NK-92 (cell line): ENCODE results near the gene KCNQ2.

Experiments
- DNase-seq: peaks from one replicate; lab custom pipeline; 2025; ENCODE audit not compliant: unreplicated experiment; lab: John Stamatoyannopoulos, UW

The KCNQ2 gene

DNA sequence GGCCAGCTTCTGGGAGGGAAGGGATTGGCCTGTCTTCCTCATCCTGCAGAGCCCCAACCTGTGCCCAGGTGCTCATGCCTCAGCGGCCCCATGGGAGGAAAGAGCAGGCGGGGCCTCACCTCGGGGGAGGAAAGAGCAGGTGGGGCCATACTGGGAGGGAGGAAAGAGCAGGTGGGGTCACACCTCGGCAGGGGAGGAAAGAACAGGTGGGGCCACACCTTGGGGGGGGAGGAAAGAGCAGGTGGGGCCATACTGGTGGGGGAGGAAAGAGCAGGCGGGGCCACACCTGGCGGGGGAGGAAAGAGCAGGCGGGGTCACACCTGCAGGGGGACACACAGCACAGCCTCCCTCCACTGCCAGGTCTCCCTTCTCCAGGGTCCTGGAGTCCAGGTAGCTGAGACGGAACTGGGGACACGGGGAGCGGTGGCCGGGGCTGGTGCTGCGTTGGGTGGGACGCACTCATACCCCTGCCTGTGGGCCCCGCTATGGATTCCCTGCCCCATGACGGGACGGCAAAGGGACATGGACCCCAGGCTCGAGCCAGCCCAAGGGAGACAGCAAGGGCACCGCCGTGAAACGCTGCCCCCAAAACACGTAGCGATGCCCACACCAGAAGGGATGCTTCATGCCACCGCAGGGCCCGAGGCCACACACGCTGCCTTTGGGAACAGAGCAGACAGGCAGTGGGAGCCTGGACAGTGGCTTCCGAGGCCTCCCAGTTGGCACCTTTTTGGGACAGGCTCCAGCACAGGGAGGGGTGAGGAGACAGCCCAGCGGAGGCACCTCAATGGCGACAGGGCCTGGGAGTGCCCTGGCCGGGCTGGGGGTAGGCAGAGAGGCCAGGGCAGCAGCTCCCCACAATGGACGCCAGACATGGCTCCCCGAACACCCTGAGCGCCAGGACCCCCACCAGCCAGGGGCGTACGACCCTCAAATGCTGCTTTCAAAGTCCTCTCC, 68.0 kb downstream of the KCNQ2 start:
- DNase-seq, result no peak

DNA sequence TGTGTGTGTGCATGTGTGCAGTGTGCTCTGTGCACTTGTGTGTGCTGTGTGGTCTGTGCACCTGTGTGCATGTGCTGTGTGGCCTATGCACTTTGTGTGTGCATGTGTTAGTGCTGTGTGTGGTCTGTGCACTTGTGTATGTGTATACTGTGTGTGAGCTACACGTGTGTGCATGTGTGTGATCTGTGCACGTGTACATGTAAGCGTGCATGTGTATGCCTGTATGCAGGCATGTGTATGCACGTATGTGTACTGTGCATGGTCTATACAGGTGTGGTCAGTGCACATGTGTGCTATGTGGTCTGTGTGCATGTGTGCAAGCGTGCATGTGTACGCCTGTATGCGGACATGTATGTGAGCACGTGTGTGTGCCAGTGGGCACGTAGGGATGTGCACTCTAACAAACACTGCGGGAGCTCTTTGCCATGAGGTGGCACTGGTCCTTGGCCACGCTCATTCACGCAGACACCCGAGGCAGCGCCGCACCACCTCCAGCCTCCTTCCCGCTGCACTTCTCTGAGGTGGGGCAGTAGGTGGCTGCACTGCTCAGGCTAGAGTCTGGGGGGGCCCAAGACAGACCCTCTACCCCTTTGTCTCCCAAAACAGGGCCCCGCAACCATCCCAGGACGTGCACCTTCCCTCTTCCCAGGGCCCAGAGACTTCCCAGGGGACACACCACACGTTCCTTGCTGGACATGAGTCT, 68.9 kb downstream of the KCNQ2 start:
- no peak for DNase-seq

DNA sequence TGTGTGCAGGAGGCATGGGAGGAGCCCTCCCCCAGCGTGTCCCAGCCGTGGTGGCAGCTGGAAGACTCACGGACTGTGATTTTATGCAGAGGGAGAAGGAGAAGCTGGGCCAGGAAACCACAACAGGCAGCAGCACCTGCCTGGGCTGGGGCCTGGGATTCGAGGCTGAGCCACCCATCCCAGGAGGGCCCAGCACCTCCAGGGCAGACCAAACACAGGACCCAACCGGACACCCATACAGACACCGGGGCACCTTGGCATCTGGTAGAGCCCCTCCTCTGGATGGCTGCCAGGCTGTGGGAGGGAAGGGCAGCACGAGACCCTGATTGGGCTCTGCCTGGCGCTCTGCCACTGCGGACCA, 69.6 kb downstream of the KCNQ2 start:
- no peak for DNase-seq

DNA sequence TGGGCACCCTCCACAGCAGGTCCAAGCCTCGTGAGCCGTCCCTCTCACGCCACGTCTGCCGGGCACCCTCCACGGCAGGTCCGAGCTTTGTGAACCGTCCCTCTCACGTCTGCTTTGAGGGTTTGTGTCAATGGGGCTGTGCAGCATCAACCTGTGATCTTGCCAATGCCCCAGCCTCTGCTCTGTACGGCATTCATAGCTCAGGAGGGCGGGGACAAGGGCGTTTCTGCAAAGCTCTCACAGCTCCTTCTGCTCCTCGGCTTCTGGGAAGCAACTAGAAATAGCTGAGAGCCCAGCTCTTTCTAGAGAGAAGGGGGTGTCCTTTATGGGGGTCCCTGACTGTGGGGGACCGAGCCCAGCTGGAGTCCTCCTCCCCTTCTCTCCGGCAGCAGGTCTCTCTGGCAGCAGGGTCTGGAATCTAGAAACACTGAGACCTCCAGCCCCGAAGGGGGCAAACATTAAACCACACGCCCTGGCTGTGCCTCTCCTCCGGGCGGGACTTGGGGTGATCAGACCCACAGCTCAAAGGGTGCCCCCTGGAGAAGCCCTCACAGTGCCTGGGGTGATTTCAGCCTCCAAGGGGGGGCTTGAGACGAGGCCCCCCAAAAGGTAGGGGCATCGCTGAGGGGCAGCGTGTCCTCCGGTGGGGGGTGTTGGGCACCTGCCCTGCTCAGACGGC, 70.1 kb downstream of the KCNQ2 start:
- DNase-seq, result no peak

DNA sequence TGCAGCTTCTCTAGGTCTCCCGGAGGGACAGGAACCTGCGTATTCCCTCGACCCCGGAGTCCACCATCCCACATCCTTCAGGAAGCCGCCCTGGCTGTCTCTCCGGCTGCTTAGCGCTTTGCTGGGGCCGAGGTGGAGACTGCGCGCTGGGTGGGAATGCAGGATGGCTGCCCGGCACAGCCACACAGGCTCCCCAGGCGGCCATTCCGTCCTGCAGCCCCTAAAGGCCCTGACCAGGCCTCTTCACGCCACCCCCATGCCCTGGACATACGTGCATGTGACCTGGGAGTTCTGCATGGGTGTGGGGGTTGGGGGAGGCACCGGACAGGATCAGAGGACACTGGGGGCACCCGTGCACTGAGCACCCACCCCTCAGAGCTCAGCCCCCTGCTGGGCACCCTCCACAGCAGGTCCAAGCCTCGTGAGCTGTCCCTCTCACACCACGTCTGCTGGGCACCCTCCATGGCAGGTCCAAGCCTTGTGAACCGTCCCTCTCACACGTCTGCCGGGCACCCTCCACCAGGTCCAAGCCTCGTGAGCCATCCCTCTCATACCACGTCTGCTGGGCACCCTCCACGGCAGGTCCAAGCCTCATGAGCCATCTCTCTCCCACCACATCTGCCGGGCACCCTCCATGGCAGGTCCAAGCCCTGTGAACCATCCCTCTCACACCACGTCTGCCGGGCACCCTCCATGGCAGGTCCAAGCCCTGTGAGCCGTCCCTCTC, 70.9 kb downstream of the KCNQ2 start:
- no peak for DNase-seq

DNA sequence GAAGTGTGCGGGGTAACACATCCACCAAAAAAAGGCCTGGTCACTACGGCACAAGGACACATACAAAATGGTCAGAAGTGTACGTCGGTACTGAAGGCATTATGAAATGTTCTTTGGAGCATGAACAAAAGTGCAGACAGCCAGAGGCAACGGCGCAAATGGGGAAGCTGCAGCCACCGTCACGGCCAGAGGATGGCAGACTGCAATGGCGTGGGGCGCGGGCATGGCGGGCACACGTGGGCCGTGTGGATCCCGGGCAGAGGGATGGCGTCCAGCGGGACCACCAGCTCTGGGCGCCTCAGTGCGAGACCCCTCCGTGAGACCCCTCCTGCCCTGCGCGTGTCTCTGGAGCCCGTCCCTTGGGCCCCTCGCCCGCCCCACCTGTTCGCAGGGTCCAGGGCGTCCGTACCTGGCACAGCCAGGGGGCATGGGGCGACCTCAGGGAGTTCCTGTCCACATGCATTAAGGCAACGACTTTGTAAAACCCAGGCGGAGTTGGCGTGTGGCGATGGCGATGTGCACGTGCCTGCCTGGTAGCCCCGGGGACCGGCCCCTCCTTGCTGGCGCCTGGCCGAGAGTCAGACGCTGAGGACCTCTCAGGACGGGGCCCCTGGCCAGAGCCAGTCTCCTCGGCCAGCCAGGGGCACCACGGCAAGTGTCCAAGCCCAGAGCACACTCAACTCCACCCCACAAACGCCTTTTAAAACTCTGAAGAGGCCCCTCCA, 71.8 kb downstream of the KCNQ2 start:
- no peak for DNase-seq

DNA sequence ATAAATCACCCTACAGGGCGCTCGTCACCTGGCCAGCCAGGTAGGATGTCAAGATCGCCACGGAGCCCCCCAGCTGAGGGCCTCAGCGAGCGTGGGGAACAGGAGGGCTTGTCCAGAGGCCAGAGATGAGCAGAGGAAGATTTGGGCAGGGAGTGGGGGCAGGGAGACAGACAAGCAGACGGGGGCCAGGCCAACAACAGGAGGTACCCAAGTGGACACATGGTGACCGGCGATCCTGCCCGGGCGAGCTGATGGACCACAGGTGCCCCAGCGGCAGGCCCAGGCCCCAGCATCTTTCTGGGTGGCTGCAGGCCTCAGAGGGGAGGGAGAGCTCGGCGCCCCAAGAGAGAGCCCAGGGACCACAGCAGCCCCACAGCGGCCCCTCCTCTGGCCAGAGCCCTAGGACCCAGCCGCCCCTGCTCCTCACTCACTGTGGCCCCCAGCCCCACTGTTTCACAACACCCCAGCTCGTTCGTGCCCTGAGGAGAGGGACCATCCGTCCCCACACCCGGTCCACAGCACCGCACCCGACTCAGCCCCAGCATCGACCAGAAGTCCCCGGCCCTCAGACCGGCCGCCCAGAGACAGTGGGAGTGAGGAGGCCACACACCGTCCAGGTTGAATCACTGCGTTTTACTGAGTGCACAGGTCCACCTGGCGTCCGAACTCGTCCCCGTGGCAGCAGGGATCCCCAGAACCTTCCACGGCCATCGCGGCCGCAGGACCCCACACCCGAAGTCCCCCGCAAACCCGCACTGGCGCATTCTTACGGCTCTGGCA, 72.7 kb downstream of the KCNQ2 start:
- no peak for DNase-seq

DNA sequence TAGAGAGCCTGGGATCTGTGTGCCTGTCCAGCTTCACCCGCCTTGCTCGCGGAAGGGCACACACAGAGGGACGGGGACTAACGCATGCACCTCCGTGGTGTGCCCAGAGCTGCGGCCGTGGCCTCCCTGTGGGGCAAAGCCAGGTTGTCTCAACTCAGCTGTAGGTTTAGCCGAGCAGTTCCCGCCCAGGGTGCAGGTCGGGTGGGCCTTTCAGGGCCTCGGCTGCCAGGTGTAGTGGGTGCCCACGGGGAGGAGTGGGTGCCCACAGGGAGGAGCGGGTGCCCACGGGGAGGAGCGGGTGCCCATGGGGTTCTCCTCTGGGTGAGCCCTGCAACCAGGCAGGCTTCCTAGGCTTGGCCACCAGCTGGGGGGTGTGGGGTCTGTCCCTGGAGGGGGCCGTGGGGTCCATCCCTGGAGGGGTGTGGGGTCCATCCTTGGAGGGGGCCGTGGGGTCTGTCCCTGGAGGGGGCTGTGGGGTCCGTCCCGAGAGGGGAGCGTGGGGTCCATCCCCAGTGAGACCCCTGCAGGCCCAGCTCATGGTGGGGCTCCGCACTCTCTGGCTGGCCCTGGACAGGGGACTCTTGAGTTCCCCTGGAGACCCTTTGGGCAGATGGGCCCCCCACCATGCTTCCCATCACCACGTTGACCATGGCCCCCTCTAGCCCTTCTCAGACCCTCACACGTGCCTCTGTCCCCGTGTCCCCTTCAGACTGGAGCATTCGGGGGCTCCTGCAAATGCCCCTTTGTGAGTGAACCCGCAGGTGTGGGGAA, 73.5 kb downstream of the KCNQ2 start:
- DNase-seq, result no peak

DNA sequence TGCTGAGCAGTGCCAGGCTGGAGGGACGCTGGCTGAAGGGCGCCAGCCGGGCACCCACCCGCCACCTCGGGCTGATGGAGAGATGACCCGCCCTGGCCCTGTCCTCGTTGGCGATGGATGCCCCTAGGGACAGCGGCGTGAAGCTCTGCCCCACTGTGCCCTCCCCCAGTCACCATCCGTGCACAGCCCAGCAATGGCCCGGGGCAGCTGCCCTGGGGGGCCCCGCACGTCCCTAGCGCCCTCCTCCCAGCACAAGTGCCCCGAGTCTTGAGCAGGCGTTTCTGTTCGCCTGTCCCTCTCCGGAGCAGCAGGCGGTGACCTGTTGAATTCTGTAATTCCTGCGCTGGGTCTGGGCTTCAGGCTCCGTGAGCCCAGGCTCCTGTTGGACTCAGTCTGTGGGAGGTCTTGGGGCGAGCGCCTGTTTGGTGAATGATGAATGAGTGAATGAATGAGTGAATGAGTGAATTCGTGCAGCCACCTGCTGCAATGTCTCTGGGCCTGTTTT, 74.5 kb downstream of the KCNQ2 start:
- DNase-seq, result no peak

DNA sequence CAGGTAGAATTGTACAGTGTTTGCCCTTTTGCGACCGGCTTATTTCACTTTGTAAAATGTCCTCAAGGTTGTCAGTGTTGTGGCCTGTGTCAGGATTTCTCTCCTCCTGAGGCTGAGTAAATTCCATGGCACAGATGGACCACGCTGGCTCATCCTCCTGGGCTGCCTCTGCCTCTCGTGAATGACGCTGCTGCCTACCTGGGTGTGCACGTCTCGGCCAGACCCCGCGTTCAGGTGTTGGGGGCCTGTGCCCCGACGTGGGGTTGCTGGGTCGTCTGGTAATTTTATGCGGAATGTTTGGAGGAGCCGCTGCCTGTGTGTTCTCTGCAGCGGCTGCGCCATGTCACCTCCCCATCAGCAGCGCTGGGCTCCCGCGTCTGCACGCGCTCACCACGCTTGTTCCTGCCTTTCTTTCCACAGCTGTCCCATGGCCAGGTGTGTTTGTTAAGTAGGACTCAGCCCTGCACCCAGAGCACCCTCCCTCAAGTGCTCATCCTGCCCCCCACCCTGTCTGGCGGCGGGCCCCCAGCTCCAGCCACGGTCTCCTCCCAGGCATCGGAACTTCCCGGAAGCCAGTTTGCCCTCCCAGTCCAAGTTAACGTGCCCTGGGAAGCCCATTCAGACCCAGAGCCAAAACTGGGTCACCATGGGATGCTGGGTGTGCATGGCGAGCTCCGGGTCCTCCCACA, 75.2 kb downstream of the KCNQ2 start:
- DNase-seq, result no peak

DNA sequence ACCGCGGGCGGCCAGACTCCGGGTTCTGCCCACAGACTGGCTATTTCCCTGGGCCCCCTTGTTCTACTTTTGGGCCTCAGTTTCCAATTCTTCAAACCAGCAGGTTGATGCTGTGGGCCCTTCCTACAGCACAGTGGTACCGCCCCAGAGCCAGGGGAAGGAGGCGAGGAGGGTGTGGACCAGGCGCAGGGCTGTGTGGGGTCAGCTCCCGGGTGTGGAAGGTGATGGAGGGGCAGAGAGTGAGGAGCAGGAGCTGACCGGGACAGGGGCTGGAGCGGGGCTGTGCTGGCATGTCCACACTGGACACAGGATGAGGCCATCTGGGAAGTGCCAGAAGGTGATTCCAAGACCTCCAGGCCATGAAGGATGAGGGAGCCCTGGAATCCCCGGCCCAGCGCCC, 76.2 kb downstream of the KCNQ2 start:
- no peak for DNase-seq

DNA sequence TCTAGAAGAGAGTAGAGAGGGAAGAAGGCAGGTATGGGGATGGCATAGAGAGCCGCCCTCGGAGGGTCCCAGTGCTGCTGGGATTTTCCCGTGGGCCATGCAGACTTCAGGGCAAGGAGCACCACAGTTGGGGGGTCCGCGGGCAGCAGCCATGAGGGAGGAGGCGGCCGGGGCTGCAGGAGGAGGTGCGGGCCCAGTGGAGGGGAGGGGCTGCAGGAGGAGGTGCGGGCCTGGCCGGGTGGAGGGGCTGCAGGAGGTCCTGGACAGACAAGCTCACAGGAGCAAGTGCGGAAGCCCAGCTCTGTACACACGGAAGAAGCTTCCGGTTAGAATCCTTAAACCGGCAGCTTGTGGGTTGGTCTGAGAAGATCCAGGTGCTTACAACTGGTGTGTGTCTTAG, 76.7 kb downstream of the KCNQ2 start:
- DNase-seq, result no peak

DNA sequence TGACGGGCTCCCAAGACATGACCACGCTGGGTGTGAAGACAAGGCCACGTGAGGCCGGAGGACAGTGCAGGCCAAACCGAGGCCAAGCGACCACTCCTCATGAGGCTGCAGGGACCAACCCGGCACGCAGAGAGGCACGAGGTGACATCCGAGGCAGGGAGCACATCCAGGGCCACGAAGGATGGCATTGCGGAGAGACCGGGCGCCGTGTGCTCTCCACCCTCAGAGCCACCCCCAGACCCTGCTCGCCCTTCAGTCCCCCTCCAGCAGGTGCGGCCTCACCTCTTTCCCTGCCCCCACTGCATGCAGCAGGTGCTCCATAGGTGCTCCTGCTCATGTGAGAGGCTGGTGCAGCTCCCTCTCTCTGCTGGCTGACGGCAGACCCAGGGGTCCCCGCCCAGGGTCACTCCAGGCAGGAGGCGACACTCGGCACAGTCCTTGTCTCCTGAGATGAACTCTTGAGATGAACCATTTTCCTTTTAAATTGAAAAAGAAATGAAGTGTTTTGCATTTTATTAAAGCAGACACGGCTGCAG, 77.5 kb downstream of the KCNQ2 start:
- no peak for DNase-seq

DNA sequence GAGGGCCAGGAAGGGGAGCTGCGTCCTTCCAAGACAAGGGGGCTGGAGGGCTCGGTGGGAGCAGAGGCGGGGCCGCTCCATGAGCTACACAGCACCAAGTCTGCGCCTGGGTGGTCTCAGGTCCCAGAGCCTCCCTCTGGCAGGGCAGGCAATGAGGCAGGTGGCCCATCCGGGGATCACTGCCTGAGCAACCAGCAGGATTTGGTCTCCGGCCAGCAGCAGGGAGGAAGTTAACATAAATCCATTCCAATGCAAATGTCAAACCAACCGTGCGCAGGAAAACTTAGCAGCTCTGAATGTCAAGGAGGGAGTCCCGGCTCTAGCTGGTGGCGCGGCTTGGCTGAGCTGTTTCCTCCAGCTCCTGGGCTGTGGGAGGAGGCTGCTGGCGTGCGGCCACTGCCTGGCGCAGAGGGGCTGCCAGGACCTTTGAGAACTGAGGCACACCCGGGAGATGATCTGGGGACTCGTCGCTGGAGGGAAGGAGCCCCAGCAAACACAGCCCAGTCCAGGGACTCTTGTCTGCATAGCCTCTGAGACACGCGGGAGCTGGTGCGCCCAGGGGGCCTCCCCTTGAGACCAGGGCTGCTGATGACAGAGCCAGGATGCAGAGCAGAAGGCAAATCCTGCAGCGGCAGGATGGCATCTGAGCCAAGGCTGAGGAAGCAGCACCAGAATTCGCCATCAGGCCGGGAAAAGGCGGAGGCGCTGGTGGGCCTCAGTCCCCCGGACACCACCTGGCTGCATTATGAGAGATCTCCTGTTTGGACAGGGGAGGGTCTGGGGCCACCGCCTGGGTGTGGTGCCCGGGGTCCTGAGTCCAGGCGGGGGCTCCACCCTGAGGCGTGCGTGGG, 78.2 kb downstream of the KCNQ2 start:
- no peak for DNase-seq

DNA sequence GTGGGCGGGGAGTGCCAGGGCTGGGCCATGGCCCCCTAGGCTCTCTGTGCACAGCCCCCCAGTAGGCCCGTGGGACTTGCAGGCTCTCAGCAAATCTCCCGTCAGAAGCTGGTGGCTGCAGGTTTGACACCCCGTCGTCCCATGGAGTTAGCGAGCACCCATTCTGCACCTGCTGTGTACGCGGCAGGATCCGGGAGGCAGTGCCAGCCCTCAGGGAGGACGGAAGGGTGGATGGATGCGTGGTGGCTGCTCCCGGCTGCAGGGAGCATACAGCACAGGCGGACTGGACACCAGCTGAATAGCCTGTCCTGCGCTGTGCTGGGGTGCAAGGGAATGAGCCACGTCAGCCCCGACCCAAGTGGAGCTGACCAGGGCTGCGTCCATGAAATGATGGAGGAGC, 78.9 kb downstream of the KCNQ2 start:
- no peak for DNase-seq

DNA sequence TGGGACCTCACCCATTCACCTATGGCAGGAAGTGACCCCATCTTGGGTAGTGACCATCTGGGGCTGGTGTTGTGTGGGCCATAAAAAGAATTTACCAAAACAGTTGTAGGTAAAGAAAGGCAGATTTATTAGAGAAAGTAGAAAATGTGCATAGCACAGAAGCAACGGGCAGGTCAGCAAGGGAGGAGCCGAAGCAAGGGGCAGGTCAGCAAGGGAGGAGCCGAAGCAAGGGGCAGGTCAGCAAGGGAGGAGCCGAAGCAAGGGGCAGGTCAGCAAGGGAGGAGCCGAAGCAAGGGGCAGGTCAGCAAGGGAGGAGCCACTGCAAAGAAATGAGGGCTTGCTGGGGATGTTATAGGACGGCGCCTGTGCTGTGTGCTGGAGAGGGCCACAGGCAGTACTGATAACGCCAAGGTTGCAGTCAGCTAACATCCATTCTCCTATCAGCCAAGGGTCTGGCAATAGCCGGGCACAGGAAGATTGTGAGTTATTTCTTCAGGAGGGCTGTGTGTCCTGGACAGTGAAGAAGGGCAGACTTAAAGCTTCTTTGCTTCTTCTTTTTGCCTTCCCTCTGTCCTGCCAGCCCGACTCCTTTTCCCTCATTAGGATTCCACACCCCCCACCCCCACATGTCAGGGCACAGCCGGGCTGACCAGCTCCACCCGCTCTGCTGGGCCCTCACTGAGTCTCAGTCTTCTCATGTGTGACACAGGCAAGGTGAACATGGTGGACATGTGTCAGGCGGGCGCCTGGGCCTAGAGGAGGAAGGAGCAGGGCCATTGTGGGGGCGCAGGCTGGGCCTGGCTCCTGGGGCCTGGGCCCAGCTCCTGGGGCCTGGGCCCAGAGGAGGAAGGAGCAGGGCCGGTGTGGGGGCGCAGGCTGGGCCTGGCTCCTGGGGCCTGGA, 79.7 kb downstream of the KCNQ2 start:
- no peak for DNase-seq
